GM12891 (cell line): ENCODE data around the gene GTF3C4. TPM values are rescaled to one million over a fixed set of nuclear protein-coding genes. Genes with fewer than 3 reads are reported as not detected.
A peak's percentile ranks its signal among the peaks of the same experiment; 100 is the strongest.

ENCODE experiments used
- DNase-seq: peaks from one replicate; pipeline ENCODE4 v3.0.0; 2011; ENCODE audit warnings: low spot score; ENCODE audit not compliant: insufficient read length
- FAIRE-seq: peaks from 2 replicates; lab custom pipeline; 2011; peaks lifted over from hg19 to GRCh38; lab: Jason Lieb, UNC
- PAX5 ChIP-seq: IDR thresholded peaks from 2 replicates; pipeline ENCODE4 v1.6.1; 2011; ENCODE audit warnings: low read length, moderate library complexity, mild to moderate bottlenecking; ENCODE audit not compliant: insufficient read depth, severe bottlenecking
- POLR2A ChIP-seq: IDR thresholded peaks from 2 replicates; pipeline ENCODE4 v1.6.1; 2011; ENCODE audit warnings: low read depth, low read length, control low read depth
- POLR2AphosphoS5 ChIP-seq: IDR thresholded peaks from 2 replicates; pipeline ENCODE4 v1.6.1; 2011; ENCODE audit warnings: low read depth, low read length, control low read depth
- POU2F2 ChIP-seq: IDR thresholded peaks from 2 replicates; pipeline ENCODE4 v1.6.1; 2011; ENCODE audit warnings: low read depth, mild to moderate bottlenecking, control low read depth, low read length, moderate library complexity
- SPI1 ChIP-seq: IDR thresholded peaks from 2 replicates; pipeline ENCODE4 v1.6.1; 2011; ENCODE audit warnings: low read depth, low read length, control low read depth
- TAF1 ChIP-seq: IDR thresholded peaks from 2 replicates; pipeline ENCODE4 v1.6.1; 2011; ENCODE audit warnings: low read depth, low read length, control low read depth
- polyA plus RNA-seq: library from polyadenylated mRNA; unstranded; fragments of >200 nt; gene quantifications from one replicate; pipeline ENCODE4 v1.2.1, GENCODE V29; 2012; ENCODE audit warnings: low read depth, missing spikeins, inconsistent platforms; ENCODE audit not compliant: missing spikeins

Gene GTF3C4
- 5.7 TPM for polyA plus RNA-seq

GRCh38 chr9:132670457-132671391 lies at the start of gene GTF3C4:
TSS of gene GTF3C4 (plus strand) at chr9:132670464. CDS start at chr9:132670599, 135 bp downstream.
- DNase-seq (peak; percentile 82), FAIRE-seq (peak; percentile 65)
- TF ChIP-seq PAX5 (no peak), POLR2AphosphoS5 (no peak), POU2F2 (no peak), TAF1 (no peak), POLR2A (no peak; the same call in 1 of the 2 replicates), SPI1 (no peak)

GRCh38 chr9:132622159-132622558 lies 48.1 kb upstream of the GTF3C4 start:
- TF ChIP-seq PAX5, result no peak
- TF ChIP-seq SPI1, result no peak
- no peak for TF ChIP-seq POLR2A
- no peak for TF ChIP-seq POLR2AphosphoS5
- no peak for TF ChIP-seq POU2F2
- TF ChIP-seq TAF1, result no peak
- no peak for FAIRE-seq
- no peak for DNase-seq

- DNase-seq (no peak), FAIRE-seq (no peak)
- TF ChIP-seq PAX5 (no peak), SPI1 (no peak), POLR2AphosphoS5 (no peak), TAF1 (no peak), POU2F2 (no peak), POLR2A (no peak)
Measured at GRCh38 chr9:132626285-132626684, 44.0 kb upstream of the GTF3C4 start.

GRCh38 chr9:132627106-132627505 lies 43.2 kb upstream of the GTF3C4 start:
- no peak for FAIRE-seq
- TF ChIP-seq PAX5 (no peak), POU2F2 (no peak), POLR2AphosphoS5 (no peak), SPI1 (no peak), TAF1 (no peak), POLR2A (no peak)

GRCh38 chr9:132627594-132627993 lies 42.7 kb upstream of the GTF3C4 start:
- DNase-seq, result no peak
- FAIRE-seq, result no peak
- no peak for TF ChIP-seq PAX5
- no peak for TF ChIP-seq POU2F2

More at GRCh38 chr9:132627106-132627505, 43.2 kb upstream of the GTF3C4 start:
- no peak for DNase-seq

- FAIRE-seq (no peak), DNase-seq (no peak)
- no peak for TF ChIP-seq POLR2A
- TF ChIP-seq SPI1, result no peak
- TF ChIP-seq TAF1, result no peak
- no peak for TF ChIP-seq POLR2AphosphoS5
- TF ChIP-seq PAX5, result no peak
- TF ChIP-seq POU2F2, result no peak
Measured at GRCh38 chr9:132628746-132629145, 41.5 kb upstream of the GTF3C4 start.

GRCh38 chr9:132630116-132630515 lies 40.1 kb upstream of the GTF3C4 start:
- TF ChIP-seq SPI1 (no peak), PAX5 (no peak), POLR2AphosphoS5 (no peak), POU2F2 (no peak)
- no peak for DNase-seq
- no peak for FAIRE-seq

GRCh38 chr9:132630811-132631210 lies 39.5 kb upstream of the GTF3C4 start:
- FAIRE-seq (no peak), DNase-seq (no peak)
- TF ChIP-seq POLR2A (no peak), POLR2AphosphoS5 (no peak), SPI1 (no peak), TAF1 (no peak), PAX5 (no peak), POU2F2 (no peak)

- no peak for FAIRE-seq
- TF ChIP-seq POU2F2 (no peak), TAF1 (no peak), POLR2A (no peak), POLR2AphosphoS5 (no peak), PAX5 (no peak), SPI1 (no peak)
- no peak for DNase-seq
Measured at GRCh38 chr9:132631280-132631679, 39.0 kb upstream of the GTF3C4 start.

- TF ChIP-seq POLR2AphosphoS5 (no peak), TAF1 (no peak), POLR2A (no peak)
- no peak for FAIRE-seq
- DNase-seq, result no peak
Measured at GRCh38 chr9:132631685-132632084, 38.6 kb upstream of the GTF3C4 start.
